Measurements from ENCODE around the gene ICAM4. TPM values are rescaled to one million over a fixed set of nuclear protein-coding genes. Genes with fewer than 3 reads are reported as not detected.

ICAM4 gene
- total and polyA plus RNA-seq, 12 donors: 0.17 to 0.83 (median 0.51) TPM; not detected in 1

DNA sequence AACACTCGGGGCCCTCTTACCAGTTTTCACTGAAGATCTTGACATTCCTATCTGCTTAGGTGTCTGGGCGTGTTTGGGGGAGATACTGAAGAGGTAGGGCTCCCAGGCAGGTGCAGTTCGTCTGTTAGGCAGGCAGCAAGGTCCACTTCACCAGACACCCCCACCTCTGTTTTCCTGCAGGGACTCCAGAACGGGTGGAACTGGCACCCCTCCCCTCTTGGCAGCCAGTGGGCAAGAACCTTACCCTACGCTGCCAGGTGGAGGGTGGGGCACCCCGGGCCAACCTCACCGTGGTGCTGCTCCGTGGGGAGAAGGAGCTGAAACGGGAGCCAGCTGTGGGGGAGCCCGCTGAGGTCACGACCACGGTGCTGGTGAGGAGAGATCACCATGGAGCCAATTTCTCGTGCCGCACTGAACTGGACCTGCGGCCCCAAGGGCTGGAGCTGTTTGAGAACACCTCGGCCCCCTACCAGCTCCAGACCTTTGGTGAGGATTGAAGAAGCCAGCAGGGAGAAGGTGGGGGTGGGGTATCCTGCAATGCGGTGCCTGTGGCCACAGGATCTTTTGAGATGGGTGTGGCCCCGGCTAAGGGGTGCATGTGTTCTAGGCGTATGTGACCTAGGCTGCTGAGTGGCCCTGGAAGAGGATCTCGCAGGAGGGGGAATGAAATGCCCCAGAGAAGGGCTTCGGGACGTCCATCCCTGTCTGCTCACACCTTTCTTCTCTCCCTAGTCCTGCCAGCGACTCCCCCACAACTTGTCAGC lies 3.3 kb upstream of the ICAM4 start:
- intact Hi-C loops (cut with DNase I): no loop called here

DNA sequence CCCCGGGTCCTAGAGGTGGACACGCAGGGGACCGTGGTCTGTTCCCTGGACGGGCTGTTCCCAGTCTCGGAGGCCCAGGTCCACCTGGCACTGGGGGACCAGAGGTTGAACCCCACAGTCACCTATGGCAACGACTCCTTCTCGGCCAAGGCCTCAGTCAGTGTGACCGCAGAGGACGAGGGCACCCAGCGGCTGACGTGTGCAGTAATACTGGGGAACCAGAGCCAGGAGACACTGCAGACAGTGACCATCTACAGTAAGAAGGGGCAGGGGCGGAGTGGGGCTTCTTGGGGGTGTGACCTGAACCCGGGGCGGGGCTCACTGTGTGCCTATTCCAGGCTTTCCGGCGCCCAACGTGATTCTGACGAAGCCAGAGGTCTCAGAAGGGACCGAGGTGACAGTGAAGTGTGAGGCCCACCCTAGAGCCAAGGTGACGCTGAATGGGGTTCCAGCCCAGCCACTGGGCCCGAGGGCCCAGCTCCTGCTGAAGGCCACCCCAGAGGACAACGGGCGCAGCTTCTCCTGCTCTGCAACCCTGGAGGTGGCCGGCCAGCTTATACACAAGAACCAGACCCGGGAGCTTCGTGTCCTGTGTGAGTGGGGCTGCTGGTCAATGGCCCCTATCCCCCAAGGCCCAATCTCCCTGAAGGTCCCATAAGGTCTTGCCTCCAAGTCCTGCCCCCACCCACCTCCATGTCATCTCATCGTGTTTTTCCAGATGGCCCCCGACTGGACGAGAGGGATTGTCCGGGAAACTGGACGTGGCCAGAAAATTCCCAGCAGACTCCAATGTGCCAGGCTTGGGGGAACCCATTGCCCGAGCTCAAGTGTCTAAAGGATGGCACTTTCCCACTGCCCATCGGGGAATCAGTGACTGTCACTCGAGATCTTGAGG lies 2.4 kb upstream of the ICAM4 start:
- Histone ChIP-seq H3K36me3 (peaks cover 0 to 70% (median 20%) of the 10 kb centered on the region in 9 donors), H3K27me3 (peaks cover 0 to 25% (median 23%) of the 10 kb centered on the region in 7 donors), H3K27ac (no peak overlapping the region), H3K9me3 (no peaks in the 10 kb centered on the region), H3K4me1 (peaks cover 13 to 53% (median 40%) of the 10 kb centered on the region in 9 donors), H3K4me3 (no peak overlapping the region)
- no peak for DNase-seq
- intact Hi-C loops (cut with DNase I): no loop called here
- WGBS, 2 donors: 91% methylated on average over 34 of the region's 34 CpGs
- no peak for ATAC-seq
- no peak for TF ChIP-seq CTCF (IDR thresholded peaks at IDR 0.05)

More for the DNA sequence above, 3.3 kb upstream of the ICAM4 start:
- ATAC-seq (no peak), DNase-seq (no peak)
- Histone ChIP-seq H3K27ac (no peak overlapping the region), H3K27me3 (peaks cover 0 to 17% (median 15%) of the 10 kb centered on the region in 7 donors), H3K36me3 (peaks cover 0 to 78% (median 20%) of the 10 kb centered on the region in 9 donors), H3K9me3 (no peaks in the 10 kb centered on the region), H3K4me3 (no peak overlapping the region), H3K4me1 (peaks cover 10 to 52% (median 32%) of the 10 kb centered on the region in 9 donors)
- no peak for TF ChIP-seq CTCF (IDR thresholded peaks at IDR 0.05)
- WGBS, 2 donors: 79 to 80% methylated on average over 23 of the region's 23 CpGs

DNA sequence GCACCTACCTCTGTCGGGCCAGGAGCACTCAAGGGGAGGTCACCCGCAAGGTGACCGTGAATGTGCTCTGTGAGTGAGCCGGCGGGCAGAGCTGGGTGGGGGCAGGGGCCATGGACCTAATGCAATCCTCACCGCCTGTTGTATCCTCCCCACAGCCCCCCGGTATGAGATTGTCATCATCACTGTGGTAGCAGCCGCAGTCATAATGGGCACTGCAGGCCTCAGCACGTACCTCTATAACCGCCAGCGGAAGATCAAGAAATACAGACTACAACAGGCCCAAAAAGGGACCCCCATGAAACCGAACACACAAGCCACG lies 1.8 kb upstream of the ICAM4 start:
- 96 to 97% methylated on average over 13 of the region's 13 CpGs for WGBS, 2 donors

More for the DNA sequence above, 1.8 kb upstream of the ICAM4 start:
- DNase-seq: no peak
- Histone ChIP-seq H3K27ac (no peak overlapping the region), H3K4me3 (no peak overlapping the region), H3K36me3 (peaks cover 0 to 64% (median 20%) of the 10 kb centered on the region in 9 donors), H3K27me3 (peaks cover 0 to 31% (median 28%) of the 10 kb centered on the region in 7 donors), H3K9me3 (no peaks in the 10 kb centered on the region), H3K4me1 (peaks cover 13 to 53% (median 46%) of the 10 kb centered on the region in 9 donors)
- intact Hi-C loops (cut with DNase I): loop anchor here in 2 of 10 donors (5.0 kb wide), 2 partner anchors 42 to 47 kb away; partner anchors contain the start of gene RAVER1 (in 1 of the 2)
- no peak for ATAC-seq
- TF ChIP-seq CTCF (IDR thresholded peaks at IDR 0.05): no peak

Data from heart right ventricle (tissue), 16 donors.